Measurements from ENCODE around the gene H6PD.

H6PD gene

DNA sequence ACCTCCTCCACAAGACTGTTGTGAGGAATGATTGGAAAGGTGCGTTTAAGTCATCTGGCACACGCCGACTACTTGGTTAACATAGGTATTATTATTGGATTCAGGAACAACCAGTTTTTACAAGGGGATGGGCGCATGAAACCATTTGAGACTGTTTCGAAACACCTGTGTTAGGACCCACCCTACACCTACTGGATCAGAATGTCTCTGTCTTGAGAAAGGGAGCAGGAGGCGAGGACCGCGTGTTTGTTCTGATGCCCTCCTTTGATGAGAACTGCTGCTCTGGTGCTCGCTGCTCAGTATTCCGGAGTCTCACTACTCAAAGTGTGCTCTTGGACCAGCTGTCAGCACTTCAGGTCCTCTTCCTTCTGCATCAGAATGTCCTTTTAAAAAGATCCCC, 7.3 kb downstream of the H6PD start:
- DNase-seq = no peak

DNA sequence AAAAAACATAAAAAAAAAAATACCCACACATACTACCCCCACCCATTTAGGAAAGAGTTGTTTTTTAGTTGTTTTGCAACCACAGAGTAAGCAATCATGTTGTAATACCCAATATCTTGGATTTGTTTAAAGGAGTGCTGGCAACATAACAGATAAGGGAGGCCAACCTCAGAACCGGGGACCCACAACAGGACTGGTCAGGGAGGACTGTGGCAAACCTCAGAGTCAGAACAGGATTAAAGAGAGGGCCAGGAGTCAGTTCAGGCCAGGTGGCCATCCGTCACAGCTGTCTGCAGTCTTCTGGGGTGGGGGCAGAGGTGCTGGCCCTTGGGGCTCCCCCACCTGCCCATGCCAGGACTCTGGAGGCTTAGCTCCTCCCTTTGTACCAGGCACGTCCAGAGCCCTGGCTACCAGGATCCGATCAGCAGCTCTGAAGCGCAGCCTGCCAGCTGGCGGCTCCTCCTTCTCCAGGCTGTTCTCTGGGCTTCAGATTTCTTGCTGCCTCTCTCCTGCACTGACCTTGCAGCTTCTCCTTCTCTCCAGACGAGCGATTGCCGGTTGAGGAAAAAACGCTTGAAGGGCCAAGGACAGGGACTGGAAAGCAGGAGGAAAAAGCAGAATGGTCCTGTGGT, 7.9 kb downstream of the H6PD start:
- DNase-seq = no peak

DNA sequence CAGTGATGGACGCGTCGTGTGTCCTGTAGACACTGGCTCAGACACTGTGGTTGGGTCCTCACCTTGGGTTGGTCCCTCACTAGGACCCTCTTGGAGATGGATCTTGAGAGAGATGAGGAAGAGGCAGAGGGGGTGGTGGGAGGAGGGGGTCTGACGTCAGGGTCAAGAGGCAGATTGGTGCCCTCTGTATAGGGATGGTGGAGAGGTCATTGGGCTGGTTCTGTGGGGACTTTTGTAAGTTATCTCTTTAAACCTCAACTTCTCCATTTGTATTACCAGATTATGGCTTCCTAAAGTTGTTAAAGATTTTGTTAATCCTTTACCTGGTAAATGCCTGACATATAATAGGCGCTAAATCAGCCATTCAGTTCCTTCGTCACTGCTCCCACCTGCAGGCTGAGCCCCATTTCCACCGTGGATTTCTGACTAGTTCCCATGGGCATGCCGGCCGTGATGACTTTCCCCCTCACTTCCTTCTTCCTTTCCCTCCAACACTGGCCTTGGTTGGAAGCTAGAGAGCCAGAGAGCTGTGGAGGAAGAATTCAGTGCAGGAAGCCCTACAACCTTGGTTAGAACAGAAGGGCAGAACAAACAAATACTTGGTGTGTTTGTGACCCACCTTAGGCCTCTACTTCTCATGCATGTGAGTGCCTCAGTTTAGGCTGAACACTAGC, 8.6 kb downstream of the H6PD start:
- DNase-seq = no peak

DNA sequence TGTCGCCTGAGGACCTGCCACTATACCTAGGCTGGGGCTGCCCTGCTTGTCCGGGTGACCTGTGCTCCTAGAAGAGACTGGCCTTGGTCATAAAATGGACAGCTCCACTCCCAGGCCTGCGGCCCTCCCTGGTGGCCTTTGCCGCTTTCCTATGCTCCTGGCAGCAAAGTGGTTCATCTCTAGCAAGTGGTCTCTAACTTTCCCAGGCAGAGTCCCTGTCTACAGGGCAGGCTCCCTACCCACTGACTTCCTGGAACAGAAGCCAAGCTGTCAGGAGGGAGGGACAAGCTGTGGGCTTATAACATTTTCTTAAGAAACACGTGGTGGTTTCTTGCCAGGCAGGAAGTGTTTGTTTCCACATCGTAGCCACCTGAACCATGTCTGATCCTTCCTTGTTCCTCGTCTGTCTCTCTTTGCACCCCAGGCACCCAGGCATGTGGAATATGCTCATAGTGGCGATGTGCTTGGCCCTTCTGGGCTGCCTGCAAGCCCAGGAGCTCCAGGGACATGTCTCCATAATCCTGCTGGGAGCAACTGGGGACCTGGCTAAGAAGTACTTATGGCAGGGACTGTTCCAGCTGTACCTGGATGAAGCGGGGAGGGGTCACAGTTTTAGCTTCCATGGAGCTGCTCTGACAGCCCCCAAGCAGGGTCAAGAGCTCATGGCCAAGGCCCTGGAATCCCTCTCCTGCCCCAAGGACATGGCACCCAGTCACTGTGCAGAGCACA, 10.1 kb downstream of the H6PD start:
- no peak for DNase-seq

DNA sequence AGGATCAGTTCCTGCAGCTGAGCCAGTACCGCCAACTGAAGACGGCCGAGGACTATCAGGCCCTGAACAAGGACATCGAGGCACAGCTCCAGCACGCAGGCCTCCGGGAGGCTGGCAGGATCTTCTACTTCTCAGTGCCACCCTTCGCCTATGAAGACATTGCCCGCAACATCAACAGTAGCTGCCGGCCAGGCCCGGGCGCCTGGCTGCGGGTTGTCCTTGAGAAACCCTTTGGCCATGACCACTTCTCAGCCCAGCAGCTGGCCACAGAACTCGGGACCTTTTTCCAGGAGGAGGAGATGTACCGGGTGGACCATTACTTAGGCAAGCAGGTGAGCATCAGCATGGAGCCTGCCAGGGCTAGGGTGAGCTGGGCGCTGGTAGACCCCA, 10.7 kb downstream of the H6PD start:
- DNase-seq = no peak

DNA sequence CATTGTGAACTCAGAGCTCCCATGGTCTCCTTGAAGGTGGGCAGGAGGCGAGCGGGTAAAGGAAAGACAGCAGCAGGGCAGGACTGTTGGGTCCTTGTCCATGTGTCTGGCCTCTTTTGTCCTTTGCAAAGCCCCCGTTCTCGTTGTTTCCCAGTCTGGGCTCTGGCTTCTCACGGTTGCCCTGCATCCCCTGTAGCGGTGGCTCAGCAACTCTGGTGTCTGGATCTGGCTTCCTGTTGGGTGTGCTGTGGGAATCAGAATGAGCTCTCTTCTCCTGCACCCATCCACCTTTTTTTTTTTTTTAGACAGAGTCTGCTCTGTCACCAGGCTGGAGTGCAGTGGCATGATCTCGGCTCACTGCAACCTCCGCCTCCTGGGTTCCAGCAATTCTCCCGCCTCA, 11.1 kb downstream of the H6PD start:
- DNase-seq = no peak

DNA sequence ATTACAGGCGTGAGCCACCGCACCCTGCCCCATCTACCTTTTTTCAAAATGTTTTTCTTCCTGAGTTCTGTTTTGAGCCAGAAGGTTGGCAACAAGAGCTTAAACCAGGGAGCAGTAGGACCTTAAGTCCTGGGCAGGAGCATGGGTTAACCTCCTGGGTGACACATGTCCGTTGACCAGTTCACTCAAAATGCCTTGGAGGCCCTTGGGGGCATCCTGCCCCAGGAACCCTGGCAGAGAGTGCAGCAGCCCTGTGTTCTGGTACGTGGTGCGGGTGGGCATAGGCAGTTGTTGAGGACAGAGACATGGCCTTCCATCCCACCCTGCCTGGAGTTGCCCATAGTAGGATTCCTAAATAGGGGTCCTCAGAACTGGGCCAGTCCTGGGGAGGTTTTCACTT, 11.6 kb downstream of the H6PD start:
- DNase-seq = no peak

DNA sequence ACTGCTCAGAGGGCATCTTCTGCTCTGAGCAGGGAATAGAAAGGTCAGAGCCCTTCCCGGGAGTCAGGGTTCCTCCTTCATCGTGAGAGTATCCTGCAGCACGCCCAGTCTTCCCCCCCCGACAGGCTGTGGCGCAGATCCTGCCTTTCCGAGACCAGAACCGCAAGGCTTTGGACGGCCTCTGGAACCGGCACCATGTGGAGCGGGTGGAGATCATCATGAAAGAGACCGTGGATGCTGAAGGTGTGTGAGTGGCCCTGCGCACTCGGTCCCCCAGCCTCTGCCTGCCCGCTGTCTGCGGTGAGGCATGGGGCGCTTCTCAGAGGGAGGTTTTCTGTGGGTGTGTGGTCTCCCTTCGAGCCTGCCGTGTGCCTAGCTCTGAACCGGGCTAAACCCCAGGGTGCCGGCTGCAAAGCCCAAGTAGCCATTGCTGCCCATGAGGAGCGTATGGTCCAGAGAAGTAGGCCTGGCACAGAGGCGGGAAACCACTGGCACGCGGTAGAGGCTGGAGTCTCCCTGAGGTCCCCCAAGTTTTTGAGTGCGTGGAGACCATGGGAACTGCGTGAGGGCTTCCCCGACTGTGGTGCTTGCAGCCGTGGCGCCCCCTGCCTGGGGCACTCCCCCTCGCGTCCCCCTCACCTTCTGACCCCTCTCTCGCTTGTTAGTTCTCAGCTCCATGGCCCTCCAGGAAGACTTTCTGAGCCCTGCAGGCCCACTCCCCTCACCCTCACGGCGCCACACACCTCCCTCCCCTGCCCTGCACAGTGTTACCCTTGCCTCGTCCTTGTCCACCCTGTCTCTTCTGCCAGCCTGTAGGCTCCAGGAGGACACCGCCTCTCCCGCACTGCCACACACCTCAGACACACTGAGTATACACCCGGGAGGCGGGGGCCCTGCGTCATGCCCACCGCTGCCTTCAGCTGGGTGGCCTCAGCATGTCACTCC, 12.5 kb downstream of the H6PD start:
- DNase-seq = no peak

DNA sequence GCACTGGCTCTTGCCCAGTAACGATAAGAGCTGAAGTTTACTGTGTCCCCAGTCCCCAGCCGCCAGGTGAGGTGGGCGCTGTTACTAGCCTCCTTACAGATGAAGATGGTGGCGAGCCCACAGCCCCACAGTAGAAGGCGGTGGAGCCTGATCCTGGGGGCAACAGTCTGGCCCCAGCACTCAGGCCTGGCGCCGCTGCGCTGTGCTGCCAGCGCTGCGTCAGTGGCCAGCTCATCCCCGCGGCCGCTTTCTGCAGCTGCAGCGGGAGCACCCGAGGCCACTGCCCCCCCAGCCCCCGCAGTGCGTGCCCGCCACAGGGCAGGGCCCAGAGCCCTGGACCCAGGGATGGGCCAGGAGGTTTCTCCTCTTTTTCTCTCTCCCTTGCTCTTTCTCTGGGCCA, 13.3 kb downstream of the H6PD start:
- no peak for DNase-seq

DNA sequence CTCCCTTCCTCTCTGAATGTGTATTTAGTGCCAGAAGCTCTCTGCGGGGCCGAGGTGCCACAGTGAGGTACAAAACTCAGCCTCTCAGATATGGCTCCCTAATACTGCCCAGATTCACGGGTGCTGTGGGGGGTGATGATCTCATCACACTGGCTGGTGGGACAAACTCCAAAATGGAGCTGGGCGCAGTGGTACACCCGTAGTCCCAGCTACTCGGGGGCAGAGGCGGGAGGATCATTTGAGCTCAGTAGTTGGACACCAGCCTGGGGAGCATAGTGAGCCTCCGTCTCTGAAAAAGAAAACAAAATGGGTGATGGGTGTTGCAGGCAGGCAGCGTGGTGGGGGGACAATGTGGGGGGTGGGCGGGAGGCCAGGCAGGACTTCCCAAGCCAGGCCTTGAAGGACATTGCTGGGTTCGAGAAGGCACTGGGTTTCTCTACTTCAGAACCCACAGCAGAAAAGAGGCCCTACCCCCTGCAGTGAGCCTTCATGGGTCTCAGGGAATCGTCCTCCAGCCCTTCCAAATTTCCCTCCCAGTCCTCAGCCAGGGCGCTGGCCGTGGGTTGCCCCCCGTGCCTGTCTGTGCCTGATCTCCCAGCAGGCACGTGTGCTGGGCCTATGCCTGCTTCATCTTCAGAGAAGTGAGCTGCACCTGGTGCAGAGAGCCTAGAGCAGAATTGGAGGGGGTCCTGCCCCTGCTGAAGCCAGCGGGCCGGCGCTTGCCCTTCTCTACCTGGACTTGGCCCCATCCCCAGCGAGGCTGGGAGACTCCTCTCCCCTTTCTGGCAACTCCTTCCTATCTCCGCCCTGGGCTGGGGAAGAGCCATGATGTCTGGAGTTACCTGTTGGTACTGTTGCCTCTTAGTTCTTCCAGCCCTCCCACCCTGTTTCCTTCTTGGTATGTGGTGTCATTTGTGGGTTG, 14.0 kb downstream of the H6PD start:
- DNase-seq = no peak

DNA sequence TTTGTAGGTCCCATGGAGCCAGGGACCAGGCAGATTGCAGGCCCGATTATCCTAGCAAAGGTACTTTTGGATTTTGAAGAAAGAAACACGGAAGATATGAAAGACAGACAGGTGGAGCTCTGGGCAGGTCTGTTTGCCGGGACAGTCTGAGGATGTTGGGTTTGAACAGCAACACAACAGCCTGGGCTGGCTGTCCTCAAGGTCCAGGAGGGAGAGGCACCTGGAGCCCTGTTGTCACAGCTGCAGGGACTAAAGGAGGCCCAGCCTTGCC, 14.6 kb downstream of the H6PD start:
- DNase-seq = no peak

DNA sequence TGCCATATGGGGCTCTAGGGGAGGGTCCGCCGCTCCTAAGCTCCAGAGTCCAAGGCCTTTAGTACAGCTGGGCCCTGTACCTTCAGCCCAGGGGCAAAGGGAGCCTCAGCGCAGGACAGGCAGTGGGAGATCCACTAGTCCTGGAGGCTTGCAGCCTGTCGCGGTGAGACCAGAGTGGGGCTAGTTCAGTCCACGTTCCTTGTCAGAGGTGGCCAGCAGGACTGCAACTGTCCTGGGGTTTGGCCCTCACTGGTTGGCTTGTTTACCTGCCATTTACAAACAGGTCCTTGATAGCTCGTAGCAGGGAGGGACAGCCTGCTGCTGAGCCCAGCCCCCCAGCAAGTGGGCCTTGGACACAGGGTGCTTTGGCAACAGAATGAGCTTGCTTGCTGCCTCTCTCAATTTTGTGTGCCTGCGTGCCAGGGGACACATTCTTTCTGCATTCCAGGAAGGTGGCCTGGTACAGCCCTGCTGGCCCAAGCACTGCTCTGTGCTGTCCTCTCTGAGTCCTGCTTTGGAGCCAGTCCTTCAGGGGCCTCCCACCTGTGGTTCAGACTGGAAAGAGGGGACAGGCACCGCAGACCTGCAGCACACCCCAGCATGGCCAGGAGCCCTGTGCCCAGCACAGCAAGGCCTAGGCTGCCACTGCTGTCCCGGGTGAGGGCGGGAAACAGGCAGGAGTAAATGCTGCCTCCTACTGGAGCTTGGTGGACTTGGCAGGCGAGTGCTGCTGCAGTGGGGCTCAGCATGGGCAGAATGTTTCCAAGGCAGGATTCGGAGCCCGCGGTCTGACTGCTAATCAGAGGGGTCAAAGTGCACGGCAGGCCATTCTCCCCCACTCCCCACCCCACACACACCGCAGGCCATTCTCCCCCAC, 15.2 kb downstream of the H6PD start:
- DNase-seq = peak; percentile 37

DNA sequence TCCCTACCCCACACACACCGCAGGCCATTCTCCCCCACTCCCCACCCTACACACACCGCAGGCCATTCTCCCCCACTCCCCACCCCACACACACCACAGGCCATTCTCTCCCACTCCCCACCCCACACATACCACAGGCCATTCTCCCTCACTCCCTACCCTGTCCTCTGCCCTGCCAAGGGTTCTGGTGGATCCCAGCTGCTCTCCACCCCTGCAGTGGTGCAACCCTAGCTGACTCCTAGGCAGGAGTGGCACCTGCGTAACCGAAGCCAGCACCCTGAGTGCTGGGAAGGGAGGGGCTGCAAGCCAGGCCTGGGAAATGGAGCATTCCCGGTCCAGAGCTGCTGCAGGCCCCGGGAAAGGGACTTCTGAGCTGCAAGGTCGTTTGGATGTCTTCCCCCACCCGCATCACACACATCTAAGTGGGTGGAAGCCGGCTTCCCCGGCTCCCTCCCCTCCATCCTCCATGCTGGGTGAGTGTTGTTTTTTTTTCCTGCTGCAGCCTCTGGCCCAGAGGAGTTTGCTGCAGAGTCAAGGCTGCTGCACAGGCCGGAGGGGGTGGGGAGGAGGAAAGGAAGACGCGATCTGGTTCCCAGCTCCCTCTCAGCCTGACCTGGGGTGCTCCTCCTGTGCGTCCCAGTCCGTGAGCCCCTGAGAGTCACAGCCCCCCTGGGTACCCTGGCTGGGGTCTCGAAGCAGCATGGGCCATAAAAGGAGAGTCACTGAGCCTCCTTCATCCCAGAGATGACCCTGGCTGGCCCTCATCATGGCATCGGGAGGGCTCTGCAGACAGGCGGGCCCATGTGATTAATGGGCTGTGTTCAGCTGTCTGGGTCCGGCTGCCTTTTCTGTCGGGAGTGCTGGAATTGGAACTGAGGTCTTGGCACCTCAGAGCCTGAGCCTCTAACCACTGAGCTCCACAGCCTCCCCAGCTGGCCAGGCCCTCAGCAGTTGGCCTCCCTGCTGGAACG, 16.1 kb downstream of the H6PD start:
- no peak for DNase-seq

DNA sequence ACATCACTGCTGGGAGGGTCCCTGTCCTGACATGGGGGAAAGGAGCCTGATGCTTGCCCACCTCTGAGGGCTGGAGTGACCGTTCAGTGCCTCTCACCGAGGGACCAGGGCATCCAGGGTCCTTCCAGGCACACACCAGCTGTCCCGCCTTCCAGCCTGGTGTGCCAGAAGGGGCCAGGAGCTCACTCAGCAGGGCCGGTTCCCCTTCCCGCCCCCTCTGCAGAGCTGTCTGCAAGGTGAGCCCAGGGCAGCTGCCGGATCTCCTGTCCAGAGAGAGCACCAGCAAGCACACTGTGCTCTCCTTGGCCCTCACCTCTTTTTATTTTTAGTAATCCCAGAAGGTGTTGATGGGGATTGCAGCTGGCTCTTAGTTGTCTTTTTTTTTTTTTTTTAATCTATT, 16.9 kb downstream of the H6PD start:
- no peak for DNase-seq

DNA sequence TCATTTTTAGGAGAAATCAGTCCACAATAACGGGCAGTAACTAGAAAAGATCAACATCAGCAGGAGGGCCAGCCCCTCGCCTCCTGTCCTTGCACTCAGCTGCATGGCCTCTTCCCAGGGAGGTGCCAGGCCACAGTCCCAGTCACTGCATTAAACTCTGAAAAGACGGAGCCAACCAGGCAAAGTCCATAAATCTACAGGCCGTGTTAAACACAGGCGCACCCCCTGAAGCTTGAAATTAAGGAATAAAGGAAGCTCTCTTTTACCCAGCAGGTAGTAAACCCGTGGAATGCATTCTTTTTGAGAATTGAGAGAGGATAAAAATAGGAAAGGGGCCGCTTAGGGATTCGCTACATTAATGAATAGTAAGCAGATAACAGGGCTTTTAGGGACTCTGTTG, 18.4 kb downstream of the H6PD start:
- DNase-seq = no peak

DNA sequence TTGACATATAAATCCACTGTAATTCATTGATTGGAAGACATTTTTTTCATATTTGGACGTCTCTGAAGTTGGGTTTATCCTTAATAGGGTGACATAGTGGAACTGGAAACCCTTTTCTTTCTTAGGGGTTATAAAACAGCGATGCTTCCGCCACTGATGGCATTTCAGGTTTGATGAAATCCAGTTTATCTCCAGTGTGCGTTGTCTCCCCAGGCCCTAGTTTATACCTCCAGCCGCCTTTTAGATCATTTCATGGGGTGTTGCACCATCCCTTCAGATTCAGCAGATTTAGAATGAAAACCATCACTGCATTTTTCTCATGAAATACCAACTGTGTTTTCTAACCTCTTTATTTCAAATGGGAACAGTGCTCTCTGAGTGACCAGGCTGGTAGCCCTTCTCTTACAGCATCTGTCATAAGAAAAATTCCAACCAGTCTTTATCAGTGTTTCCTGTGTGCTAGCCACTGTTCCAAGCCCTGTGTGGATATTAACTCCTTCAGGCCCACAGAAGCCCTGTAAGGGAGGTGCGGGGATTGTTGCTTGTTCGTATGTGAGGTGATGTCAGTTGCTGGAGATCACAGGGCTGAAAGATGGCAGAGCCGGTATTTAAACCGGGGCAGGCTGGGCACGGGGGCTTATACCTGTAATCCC, 19.0 kb downstream of the H6PD start:
- DNase-seq = no peak

DNA sequence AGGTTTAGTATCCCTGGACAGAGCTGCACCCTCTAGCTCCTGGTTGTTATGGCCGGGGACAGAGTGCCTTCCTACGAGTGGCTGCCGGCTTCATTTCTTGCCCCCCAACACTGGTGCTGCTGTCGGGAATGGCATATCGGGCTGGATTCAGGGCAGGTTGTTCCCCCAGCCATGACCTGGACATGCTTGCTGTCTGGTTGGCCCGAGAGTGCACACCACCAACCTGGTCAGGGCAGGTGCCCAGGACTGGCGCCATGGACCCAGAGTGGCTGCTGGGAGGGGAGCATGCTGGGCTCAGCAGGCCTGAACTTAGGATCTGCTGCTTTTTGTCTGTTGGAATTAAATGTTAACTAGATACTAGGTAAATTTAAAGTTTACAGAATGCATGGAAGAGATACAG, 21.8 kb downstream of the H6PD start:
- DNase-seq = no peak

DNA sequence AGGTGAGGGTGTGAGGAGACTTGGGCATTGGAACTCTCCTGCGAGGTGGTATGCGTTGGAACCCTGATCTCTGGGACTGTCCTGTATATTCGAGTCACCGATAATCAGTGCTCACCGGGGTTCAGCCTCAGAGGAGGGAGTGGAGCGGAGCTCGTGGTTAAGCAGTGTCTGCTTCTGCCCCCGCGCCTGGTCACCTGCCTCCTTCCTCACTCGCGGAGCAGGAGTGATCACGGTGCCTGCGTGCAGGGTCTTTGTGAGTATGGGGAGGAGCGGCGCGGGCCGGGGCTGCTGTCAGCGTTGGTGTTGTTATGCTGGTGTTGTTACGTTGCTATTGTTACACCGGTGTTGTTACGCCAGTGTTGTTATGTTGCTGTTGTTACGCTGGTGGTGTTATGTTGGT, 23.3 kb downstream of the H6PD start:
- no peak for DNase-seq

DNA sequence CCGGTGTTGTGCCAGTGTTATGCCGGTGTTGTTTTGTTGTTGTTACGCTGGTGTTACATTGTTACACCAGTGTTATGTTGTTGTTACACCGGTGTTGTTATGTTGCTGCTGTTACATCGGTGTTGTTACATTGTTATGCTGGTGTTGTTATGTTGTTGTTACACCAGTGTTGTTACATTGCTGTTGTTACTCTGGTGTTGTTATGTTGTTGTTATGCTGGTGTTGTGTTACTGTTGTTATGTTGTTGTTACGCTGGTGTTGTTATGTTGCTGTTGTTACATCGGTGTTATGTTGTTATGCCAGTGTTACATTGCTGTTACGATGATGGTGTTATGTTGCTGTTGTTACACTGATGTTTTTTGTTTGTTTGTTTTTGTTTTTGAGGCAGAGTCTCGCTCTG, 24.1 kb downstream of the H6PD start:
- no peak for DNase-seq
